ENCODE data around the gene CCR6.
"Not testable (repeated sequence)": the region's sequence is repeated elsewhere in the genome, so short reads cannot be mapped to it uniquely, and the experiment has no call there.

CCR6 gene

GRCh38 chr6:167122827-167123657 is at the start of gene CCR6:
TSS of gene CCR6 (plus strand) at chr6:167123096. CDS start at chr6:167136135, 13,039 bp downstream.
- no peak for DNase-seq (ENCODE audit: low read depth in 2 of 2)

- no peak for DNase-seq (ENCODE audit: low read depth in 2 of 2)
Measured at GRCh38 chr6:167073679-167074274, 49.1 kb upstream of the CCR6 start.

DNA sequence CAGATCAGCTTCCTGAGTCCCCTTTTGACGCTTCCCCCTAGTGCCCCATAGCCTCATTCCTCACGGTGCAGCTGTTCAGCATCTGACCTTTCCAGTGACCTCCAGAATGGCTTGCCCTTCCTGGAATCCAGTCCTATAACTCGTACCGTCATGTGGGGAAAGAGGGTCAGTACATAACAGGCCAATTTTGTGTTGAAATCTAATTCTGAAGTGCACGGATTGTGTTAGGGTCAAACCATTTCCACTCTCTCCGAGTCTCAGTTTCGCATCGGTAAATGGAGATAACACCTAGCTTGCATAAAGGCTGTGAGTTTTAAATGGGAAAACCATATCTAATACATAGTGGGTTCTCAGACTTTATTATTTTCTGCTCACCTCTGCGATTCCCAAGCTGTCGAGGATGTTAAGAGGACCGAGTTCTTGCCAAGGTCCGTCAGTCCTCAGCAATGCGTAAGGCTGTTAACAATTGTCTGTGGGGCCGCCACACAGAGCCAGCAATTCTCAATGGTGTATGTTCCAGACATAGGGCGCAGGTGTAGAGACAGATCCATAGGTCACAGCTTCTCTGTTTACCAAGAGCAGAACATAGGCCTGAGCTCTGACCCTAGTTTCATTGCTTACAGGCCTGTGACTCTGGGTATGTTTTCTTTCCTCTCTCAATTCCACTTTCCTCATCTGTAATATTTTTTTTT is 45.5 kb upstream of the CCR6 start:
- no peak for DNase-seq (ENCODE audit: low read depth in 2 of 2)

DNA sequence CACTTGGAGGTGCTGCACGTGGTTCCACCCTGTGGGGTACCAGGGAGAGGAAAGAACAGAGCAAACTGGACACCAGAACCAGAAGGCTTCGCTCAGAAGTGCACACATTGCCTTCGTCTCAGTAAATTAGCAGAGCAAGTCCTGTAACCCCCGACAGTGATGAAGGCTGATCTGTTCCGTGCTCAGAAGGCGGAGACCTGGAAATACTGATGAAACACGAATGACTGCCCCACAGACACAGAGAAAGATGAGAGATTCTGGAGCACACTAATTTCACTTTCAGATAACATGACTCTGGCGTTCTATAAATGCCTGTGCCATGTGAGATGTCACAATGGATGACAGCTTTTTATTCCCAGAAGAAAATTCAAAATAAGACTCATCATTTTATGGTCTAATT is 44.2 kb upstream of the CCR6 start:
- no peak for DNase-seq (ENCODE audit: low read depth in 2 of 2)

GRCh38 chr6:167079853-167080297 is 43.0 kb upstream of the CCR6 start:
- DNase-seq (ENCODE audit: low read depth in 2 of 2): no peak

GRCh38 chr6:167087857-167088354 is 35.0 kb upstream of the CCR6 start:
- no peak for DNase-seq (ENCODE audit: low read depth in 2 of 2)

GRCh38 chr6:167088741-167089140 is 34.2 kb upstream of the CCR6 start:
- not testable (repeated sequence) for DNase-seq (ENCODE audit: low read depth in 2 of 2)

DNA sequence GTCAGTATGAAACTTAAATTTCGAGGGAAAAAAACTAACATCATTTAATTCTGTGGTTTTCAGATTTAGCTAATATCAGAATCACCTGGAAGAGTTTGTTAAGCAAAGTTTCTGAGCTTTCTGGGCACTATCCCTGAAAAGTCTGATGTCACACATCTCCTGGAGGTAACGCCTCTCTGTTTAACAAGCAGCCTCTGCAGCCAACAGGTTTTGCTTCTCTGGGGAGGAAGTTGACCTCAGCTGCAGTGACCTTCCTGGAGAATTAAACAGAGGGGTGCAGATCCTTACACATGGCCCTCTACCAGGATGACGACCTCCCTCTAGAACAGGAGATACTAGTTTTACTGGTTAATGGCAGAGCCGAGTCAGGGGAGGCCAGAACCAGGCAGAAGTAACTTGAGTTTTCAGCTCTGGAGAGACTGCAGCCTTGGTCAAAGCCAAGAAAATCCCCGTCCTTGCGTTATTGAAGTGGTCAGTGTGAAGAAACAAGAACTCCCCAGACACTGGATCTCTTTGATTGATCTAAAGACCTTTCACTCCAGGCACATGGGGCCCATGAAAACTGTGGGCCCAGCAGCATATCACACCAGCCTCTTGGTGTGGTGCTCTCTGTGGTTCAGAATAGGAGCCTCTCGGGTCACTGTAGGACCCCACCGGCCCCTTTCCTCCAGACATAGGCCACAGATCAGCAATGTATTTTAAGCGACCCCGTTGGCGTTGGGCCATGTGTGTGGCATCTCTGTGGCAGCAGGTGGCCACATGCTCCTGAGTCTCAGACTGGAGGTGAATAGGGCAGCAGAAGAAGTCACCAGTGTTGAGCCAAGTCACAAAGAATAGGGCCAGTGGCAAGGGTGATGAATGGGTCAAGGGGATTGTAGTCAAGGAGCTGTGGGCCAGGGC is 33.4 kb upstream of the CCR6 start:
- no peak for DNase-seq (ENCODE audit: low read depth in 2 of 2)

DNA sequence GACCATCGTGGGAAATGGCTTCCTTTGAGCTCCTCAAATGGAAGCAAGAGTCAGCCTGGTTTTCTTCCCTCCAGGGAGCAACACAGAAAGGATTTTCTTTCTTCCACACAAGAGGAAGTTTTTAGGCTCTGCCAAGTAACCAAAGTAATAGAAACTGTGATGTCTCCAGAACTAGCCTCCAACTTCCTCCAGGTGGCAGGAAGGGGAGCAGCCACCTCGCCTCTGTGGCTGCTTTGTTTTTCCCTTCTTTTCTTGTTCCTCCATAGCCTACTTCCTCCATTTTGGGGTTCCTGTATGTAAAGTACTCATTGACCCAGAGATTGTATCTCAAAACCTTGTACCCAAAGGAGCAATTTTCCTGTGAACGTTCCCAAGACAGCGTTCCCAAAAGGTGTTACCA is 32.7 kb upstream of the CCR6 start:
- no peak for DNase-seq (ENCODE audit: low read depth in 2 of 2)

DNA sequence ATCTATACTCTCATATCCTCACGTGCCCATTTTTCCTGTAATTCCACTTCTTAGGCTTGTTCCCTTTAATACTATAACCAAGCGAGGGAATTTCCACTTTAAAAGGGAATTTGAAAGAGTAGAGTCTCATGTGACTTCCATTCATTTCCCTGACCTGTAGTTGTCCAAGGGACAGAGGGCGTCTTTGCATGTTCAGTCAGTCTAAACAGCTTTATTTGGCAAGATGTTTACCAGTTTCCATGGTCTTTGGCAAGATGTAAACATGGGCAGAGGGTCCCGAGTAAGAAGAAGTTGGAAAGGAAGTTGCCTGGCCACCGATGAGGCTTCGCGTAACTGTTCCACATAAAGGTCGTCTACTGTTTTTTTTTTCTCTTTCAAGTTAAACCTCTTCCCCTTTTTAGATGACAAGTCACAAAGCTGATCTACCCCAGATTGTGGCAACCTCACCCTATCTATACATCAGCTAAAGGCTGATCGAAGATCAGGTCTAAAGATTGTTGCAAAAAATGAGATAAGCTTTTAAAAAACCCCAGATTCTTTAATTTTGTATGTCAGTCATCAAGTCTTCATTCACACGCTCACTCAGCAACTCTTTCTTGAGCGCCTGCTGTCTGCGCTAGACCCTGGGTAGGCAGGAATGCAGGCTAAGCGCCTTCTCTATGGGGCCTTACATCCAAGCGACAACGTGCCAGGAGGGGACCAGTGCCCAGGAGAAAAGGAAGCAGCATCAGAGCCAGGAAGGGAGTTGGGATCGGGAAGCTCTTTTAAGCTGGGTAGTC is 31.7 kb upstream of the CCR6 start:
- DNase-seq (ENCODE audit: low read depth in 2 of 2): no peak

DNA sequence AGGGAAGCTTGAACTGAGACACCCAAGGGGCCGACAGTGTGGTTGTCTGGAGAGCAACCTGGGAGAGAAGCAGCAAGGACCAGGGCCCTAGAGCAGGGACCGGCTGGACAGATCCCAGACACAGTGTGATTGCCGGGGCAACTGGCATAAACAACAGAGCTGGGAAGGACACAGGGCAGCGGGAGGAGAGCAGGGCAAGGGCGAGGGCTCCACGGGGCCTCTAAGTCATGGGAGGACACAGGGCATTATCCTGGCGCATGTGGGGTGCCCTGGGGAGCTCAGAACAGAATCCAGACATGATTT is 31.1 kb upstream of the CCR6 start:
- no peak for DNase-seq (ENCODE audit: low read depth in 2 of 2)

DNA sequence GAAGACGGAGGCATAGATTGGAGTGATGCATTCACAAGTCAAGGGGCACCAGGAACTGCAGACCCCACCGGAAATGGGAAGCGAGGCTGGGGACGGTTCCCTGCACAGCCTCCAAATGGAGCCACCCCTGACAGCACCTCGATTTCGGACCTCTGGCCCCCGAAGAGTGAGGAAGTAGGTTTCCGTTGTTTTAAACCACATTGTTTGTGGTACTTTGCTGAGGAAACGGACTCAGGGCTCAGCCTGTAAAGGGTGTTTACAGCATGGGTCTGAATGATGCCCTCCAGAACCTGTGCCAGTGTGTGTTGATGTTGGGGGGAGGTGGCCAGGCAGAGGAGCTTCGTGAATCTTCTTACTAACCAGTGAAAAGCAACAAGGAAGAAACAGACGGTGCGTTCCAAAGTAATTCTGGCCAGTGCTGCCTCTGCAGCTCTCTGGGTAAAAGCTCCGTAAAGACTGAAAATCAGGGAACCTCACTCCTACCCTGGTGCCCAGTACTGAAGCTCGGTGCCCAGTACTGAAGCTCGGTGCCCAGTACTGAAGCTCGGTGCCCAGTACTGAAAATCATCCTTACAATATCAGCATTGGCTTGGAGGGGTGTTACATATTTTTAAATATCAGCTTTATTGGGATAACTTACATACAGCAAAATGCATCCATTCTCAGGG is 30.1 kb upstream of the CCR6 start:
- DNase-seq (ENCODE audit: low read depth in 2 of 2): no peak

- DNase-seq (ENCODE audit: low read depth in 2 of 2): no peak
Measured at GRCh38 chr6:167093406-167093921, 29.4 kb upstream of the CCR6 start.

DNA sequence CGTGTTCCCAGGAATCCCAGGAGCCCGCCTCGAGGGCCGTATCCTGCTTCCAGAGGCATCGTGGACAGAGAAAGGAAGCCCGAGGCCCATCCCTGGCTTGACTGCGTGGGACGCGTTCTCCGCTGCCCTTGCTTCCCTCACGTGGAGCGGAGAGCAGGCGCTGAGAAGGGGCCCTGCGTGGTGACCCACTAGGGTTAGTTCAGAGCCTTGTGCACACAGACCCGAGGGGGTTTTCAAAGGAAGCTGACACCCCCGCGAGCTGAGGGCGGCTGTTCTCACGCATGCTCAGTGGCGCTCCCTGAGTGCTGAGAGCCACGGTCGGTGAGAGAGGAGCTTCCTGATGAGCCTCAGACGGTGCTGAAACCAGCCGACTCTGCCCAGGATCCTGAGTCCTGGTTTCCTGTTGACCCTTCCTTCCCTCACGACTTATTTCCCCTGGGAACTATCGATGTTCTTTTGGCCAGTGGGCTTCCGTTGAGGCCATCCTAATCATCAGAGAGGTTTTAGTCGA is 28.9 kb upstream of the CCR6 start:
- peak; percentile 75 to 77 for DNase-seq (ENCODE audit: low read depth in 2 of 2)

DNA sequence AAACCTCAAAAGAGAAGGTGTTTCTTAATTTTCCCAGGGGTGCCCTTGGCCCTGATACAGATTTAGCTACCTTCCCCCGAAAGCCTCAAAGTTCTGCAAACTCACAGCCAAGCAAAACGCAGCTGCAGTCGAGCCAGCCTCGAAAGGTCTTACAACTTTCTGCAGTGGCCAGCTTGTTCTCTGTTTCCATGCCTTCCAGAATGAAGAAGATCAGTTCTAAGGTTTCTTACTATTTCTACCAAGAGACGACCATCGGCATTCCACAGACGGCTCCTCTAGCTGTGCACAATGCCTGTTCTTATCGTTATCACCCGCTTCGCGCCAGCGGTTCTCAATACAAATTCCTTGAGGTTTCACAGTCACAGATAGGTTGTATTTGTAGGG is 28.5 kb upstream of the CCR6 start:
- DNase-seq (ENCODE audit: low read depth in 2 of 2): no peak

DNA sequence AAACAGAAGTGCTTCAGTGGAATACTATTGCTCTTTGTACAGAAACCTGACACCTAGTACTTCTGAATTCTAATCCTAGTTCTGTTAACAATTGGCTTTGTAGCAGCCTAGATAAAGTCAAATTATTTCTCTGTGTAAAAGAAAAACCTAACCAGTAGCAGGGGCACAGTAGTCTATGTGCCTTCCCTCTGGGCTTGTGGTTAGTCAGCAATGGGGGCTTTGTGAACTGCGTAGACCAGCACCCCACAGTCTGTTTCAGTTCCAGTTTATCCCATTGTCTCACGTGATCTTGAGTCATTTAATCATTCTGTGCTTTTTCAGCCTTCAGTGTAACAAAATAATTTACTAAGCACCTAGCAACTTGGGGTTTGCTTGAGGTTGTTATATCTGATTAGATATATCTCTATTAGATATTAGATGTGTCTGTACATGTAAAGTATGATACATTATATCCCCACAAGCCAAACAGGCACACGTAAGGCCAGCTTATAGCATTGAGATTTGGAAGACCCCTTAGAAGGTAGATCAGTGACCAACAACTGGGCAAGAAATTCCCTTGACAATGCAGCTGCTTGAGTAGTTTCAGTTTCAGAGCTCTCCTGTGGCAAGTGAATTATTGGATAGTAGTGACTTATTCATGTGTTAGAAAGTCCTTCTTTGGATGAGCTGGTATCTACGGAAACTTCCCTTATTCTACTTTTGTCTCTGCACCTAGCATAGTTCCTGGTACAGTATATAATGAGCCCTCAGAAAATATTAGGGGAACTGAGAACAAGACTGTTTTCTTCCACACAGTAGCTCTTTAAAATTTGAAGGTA is 27.9 kb upstream of the CCR6 start:
- no peak for DNase-seq (ENCODE audit: low read depth in 2 of 2)

GRCh38 chr6:167095888-167096287 is 27.0 kb upstream of the CCR6 start:
- no peak for DNase-seq (ENCODE audit: low read depth in 2 of 2)

DNA sequence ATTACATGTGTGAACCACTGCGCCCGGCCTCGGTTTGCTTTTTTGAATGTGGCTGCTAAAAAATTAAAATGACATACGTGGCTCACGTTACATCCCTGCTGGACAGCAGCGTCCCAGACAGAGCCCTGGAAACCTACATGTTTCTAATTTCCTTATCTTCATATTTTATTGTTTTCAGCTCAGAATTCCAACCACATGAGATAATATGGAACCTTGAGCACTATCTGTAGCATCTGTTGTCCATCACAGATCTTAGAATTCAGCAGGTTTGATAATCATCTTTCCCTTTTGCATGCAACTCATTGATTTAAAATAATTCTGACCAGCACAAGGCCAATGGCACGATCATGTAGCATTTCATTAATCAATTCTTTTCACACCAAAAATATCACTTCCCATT is 25.9 kb upstream of the CCR6 start:
- DNase-seq (ENCODE audit: low read depth in 2 of 2): no peak

- DNase-seq (ENCODE audit: low read depth in 2 of 2): no peak
Measured at GRCh38 chr6:167097770-167098169, 25.1 kb upstream of the CCR6 start.
